ENCODE measurements around the gene ZNF610.

- TF ChIP-seq, protein P1, sequence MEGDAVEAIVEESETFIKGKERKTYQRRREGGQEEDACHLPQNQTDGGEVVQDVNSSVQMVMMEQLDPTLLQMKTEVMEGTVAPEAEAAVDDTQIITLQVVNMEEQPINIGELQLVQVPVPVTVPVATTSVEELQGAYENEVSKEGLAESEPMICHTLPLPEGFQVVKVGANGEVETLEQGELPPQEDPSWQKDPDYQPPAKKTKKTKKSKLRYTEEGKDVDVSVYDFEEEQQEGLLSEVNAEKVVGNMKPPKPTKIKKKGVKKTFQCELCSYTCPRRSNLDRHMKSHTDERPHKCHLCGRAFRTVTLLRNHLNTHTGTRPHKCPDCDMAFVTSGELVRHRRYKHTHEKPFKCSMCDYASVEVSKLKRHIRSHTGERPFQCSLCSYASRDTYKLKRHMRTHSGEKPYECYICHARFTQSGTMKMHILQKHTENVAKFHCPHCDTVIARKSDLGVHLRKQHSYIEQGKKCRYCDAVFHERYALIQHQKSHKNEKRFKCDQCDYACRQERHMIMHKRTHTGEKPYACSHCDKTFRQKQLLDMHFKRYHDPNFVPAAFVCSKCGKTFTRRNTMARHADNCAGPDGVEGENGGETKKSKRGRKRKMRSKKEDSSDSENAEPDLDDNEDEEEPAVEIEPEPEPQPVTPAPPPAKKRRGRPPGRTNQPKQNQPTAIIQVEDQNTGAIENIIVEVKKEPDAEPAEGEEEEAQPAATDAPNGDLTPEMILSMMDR (IDR thresholded peaks at IDR 0.05; ENCODE audit: insufficient read depth, low read depth, low read length), result no peak
- no peak for TF ChIP-seq EZH2 (IDR thresholded peaks at IDR 0.05; ENCODE audit: insufficient read depth, low read length)
These were observed 33.7 kb downstream of the ZNF610 start, which contains the start of gene ZNF880 for GRCh38 chr19:52369559-52370340.
